Measurements from ENCODE around the gene TSC22D2. TPM values are rescaled to one million over a fixed set of nuclear protein-coding genes. Genes with fewer than 3 reads are reported as not detected.

Gene TSC22D2
- total RNA-seq, 3 donors from 2014 or later (not counting 1 experiment from before 2014, with no cell fraction given) = 50.1 to 66.3 (median 63.0) TPM

- H3K27ac Mint-ChIP-seq = peak overlapping the region; percentile 80 to 90
- Histone ChIP-seq H3K27me3 (ENCODE audit: control insufficient read depth, insufficient read depth, low read length) (no peaks in the 10 kb centered on the region), H3K9me3 (ENCODE audit: control insufficient read depth, insufficient read depth, low read length) (no peaks in the 10 kb centered on the region), H3K4me1 (ENCODE audit: control insufficient read depth, insufficient read depth, low read length) (peaks cover 20% of the 10 kb centered on the region), H3K4me3 (ENCODE audit: low read length) (peak overlapping the region; percentile 98), H3K36me3 (ENCODE audit: control insufficient read depth, insufficient read depth, low read length) (peaks cover 12% of the 10 kb centered on the region), H3K27ac (ENCODE audit: low read length) (no peak overlapping the region)
- H3K4me1 Mint-ChIP-seq = peaks cover 71 to 75% of the 10 kb centered on the region in 2 donors
- H3K27me3 Mint-ChIP-seq (ENCODE audit: low read depth in 2 of 2) = no peaks in the 10 kb centered on the region
- ATAC-seq = no peak
- DNase-seq = no peak
- no peaks in the 10 kb centered on the region for H3K9me3 Mint-ChIP-seq
- H3K36me3 Mint-ChIP-seq = no peaks in the 10 kb centered on the region
- intact Hi-C loops (cut with micrococcal nuclease) = no loop called here
- H3K4me3 Mint-ChIP-seq = peak overlapping the region; percentile 92
- TF ChIP-seq CTCF (IDR thresholded peaks at IDR 0.05) = no peak
- 2% methylated on average over 4 of the region's 5 CpGs for WGBS (ENCODE audit: insufficient coverage)
Measured at GRCh38 chr3:150411106-150411460, 3.0 kb downstream of the TSC22D2 start.

GRCh38 chr3:150411546-150411945 is 3.4 kb downstream of the TSC22D2 start:
- peak overlapping the region; percentile 98 for H3K4me3 ChIP-seq (ENCODE audit: low read length)
- no peak for TF ChIP-seq CTCF (IDR thresholded peaks at IDR 0.05)
- H3K4me3 Mint-ChIP-seq = peak overlapping the region; percentile 92
- WGBS (ENCODE audit: insufficient coverage) = 23% methylated on average over 2 of the region's 3 CpGs
- no peaks in the 10 kb centered on the region for H3K9me3 Mint-ChIP-seq
- H3K27me3 ChIP-seq (ENCODE audit: control insufficient read depth, insufficient read depth, low read length) = no peaks in the 10 kb centered on the region
- no peaks in the 10 kb centered on the region for H3K36me3 Mint-ChIP-seq
- no peaks in the 10 kb centered on the region for H3K27me3 Mint-ChIP-seq (ENCODE audit: low read depth in 2 of 2)
- ATAC-seq (no peak), DNase-seq (no peak)
- intact Hi-C loops (cut with micrococcal nuclease) = no loop called here
- H3K36me3 ChIP-seq (ENCODE audit: control insufficient read depth, insufficient read depth, low read length) = peaks cover 12% of the 10 kb centered on the region
- peaks cover 72 to 76% of the 10 kb centered on the region in 2 donors for H3K4me1 Mint-ChIP-seq
- H3K27ac ChIP-seq (ENCODE audit: low read length) = no peak overlapping the region
- no peaks in the 10 kb centered on the region for H3K9me3 ChIP-seq (ENCODE audit: control insufficient read depth, insufficient read depth, low read length)
- peaks cover 20% of the 10 kb centered on the region for H3K4me1 ChIP-seq (ENCODE audit: control insufficient read depth, insufficient read depth, low read length)
- H3K27ac Mint-ChIP-seq = peak overlapping the region; percentile 80 to 90

GRCh38 chr3:150411976-150412375 is 3.9 kb downstream of the TSC22D2 start:
- H3K27me3 Mint-ChIP-seq (ENCODE audit: low read depth in 2 of 2) = no peaks in the 10 kb centered on the region
- intact Hi-C loops (cut with micrococcal nuclease) = no loop called here
- ATAC-seq = no peak
- no peak for TF ChIP-seq CTCF (IDR thresholded peaks at IDR 0.05)
- H3K4me3 ChIP-seq (ENCODE audit: low read length) = peak overlapping the region; percentile 98
- H3K9me3 ChIP-seq (ENCODE audit: control insufficient read depth, insufficient read depth, low read length) = no peaks in the 10 kb centered on the region
- WGBS (ENCODE audit: insufficient coverage) = 50% methylated on average over 1 of the region's 2 CpGs
- H3K4me1 ChIP-seq (ENCODE audit: control insufficient read depth, insufficient read depth, low read length) = peaks cover 20% of the 10 kb centered on the region
- H3K36me3 ChIP-seq (ENCODE audit: control insufficient read depth, insufficient read depth, low read length) = peaks cover 12% of the 10 kb centered on the region
- H3K27me3 ChIP-seq (ENCODE audit: control insufficient read depth, insufficient read depth, low read length) = no peaks in the 10 kb centered on the region
- H3K4me3 Mint-ChIP-seq = peak overlapping the region; percentile 92
- H3K27ac Mint-ChIP-seq = peak overlapping the region; percentile 80 to 90
- DNase-seq = peak in 1 of 2 donors; percentile 19
- no peaks in the 10 kb centered on the region for H3K36me3 Mint-ChIP-seq
- H3K27ac ChIP-seq (ENCODE audit: low read length) = no peak overlapping the region
- peaks cover 73 to 76% of the 10 kb centered on the region in 2 donors for H3K4me1 Mint-ChIP-seq
- H3K9me3 Mint-ChIP-seq = no peaks in the 10 kb centered on the region

GRCh38 chr3:150412561-150413231 is 4.6 kb downstream of the TSC22D2 start:
- 1% methylated on average over 4 of the region's 5 CpGs for WGBS (ENCODE audit: insufficient coverage)
- Mint-ChIP-seq H3K27ac (peak overlapping the region; percentile 37 to 73), H3K4me3 (peak overlapping the region; percentile 92), H3K9me3 (no peaks in the 10 kb centered on the region), H3K27me3 (ENCODE audit: low read depth in 2 of 2) (no peaks in the 10 kb centered on the region), H3K4me1 (peaks cover 73 to 76% of the 10 kb centered on the region in 2 donors), H3K36me3 (no peaks in the 10 kb centered on the region)
- peak in 1 of 2 donors; percentile 28 for DNase-seq
- intact Hi-C loops (cut with micrococcal nuclease) = no loop called here
- H3K36me3 ChIP-seq (ENCODE audit: control insufficient read depth, insufficient read depth, low read length) = peaks cover 12% of the 10 kb centered on the region
- no peak for ATAC-seq
- no peaks in the 10 kb centered on the region for H3K27me3 ChIP-seq (ENCODE audit: control insufficient read depth, insufficient read depth, low read length)
- H3K4me1 ChIP-seq (ENCODE audit: control insufficient read depth, insufficient read depth, low read length) = peaks cover 17% of the 10 kb centered on the region
- no peak for TF ChIP-seq CTCF (IDR thresholded peaks at IDR 0.05)
- peak overlapping the region; percentile 98 for H3K4me3 ChIP-seq (ENCODE audit: low read length)
- no peaks in the 10 kb centered on the region for H3K9me3 ChIP-seq (ENCODE audit: control insufficient read depth, insufficient read depth, low read length)
- no peak overlapping the region for H3K27ac ChIP-seq (ENCODE audit: low read length)

Measured in natural killer cell (primary cell).